ENCODE data around the gene GPR65.

DNA sequence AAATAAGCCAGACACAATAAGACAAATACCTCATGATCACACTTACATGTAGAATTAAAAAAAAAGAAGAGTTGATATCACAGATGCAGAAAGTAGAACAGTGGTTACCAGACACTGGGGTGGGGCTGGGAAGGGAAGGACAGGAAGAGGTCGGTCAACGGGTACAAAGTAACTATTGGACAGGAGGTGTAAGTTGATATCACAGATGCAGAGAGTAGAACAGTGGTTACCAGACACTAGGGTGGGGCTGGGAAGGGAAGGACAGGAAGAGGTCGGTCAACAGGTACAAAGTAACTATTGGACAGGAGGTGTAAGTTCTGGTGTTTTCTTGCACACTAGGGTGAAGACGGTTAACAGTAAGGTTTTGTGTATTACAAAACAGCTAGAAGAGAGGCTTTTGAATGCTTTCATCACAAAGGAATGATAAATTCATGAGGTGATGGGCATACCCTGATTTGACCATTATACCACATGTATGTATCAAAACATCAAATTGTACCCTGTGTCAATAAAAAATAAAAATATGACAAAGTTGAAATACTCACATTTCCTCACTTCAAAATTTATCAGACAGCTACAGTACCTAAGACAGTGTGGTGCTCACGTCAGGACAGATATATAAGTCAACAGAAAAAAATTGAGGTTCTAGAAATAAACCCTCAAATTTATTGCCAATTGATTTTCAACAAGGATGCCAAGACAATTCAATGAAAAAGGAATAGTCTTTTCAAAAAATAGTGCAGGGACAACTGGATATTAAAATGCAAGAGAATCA is 44.7 kb upstream of the GPR65 start:
- TF ChIP-seq SUPT20H (IDR thresholded peaks at IDR 0.05; ENCODE audit: borderline replicate concordance, control insufficient read depth, low read depth, low read length) (no peak), CTCF (IDR thresholded peaks at IDR 0.05 in 2 of 3, conservative IDR thresholded peaks at IDR 0.05 in 1 of 3; ENCODE audit: control insufficient read depth in 2 of 3, extremely low read depth in 1 of 3, insufficient read depth in 1 of 3, low read depth in 3 of 3, low read length in 3 of 3) (no peak), POLR2AphosphoS5 (IDR thresholded peaks at IDR 0.05; ENCODE audit: low read length) (no peak)

All from GM12878 (cell line).